K562 (cell line): ENCODE results near the gene CLEC4E. TPM values are rescaled to one million over a fixed set of nuclear protein-coding genes. Genes with fewer than 3 reads are reported as not detected.

Source experiments
- ATAC-seq: fragments of 200-7000 bp; cut with Tn5 transposase; 3 replicates; pipeline ENCODE4 v1.9.1; 2020; ENCODE audit warnings: moderate library complexity
- BruUV-seq: library from RNA; stranded (reverse); fragments of 400-500 nt; replicated peaks from 2 replicates; lab custom pipeline; 2021; lab: Mats Ljungman, UMichigan
- CTCF ChIA-PET: fragments of 300-600 bp; formaldehyde crosslinking; extraction: SDS; loops from one replicate; lab custom pipeline; 2021; ENCODE audit warnings: low intra/inter-chr PET ratio; lab: Yijun Ruan, JAX
- POLR2A ChIA-PET: fragments of 300-600, 350-650 bp; sonication (Branson Sonifier 250); formaldehyde crosslinking; extraction: SDS; loops from one replicate; lab custom pipeline; 2021; ENCODE audit warnings: antibody characterized with exemption, inconsistent platforms; lab: Yijun Ruan, JAX
- DNase-seq, 4 experiments: peaks; one replicate each; pipeline versions ENCODE4 v3.0.0 to v3.0.0-alpha.2; 2011 to 2018; ENCODE audit warnings: low spot score in 3 of 4, mixed read lengths in 3 of 4; ENCODE audit errors: extremely low read depth in 1 of 4
- FAIRE-seq: peaks from 2 replicates; lab custom pipeline; 2011; peaks lifted over from hg19 to GRCh38; lab: Jason Lieb, UNC
- H2AFZ ChIP-seq: 2 replicates; pipeline ENCODE4 v1.6.0; 2011; ENCODE audit warnings: low read depth, low read length, control low read depth, inconsistent platforms
- H3K27ac ChIP-seq: fragments of 200-600 bp; 3 replicates; pipeline ENCODE4 v1.8.0; 2011; ENCODE audit warnings: low read depth, mild to moderate bottlenecking, control low read depth, inconsistent platforms, low read length, moderate library complexity, mixed read lengths; ENCODE audit errors: extremely low read depth
- H3K27me3 ChIP-seq, 2 experiments: fragments of 300-600 bp in 1 of 2; 2 replicates in 1 of 2; 3 replicates in 1 of 2; pipeline versions ENCODE4 v1.6.0 to v1.8.0; 2011; ENCODE audit warnings: inconsistent platforms in 2 of 2, low read length in 2 of 2, mild to moderate bottlenecking in 1 of 2, mixed read lengths in 1 of 2, moderate library complexity in 1 of 2; ENCODE audit not compliant: control insufficient read depth in 2 of 2, insufficient read depth in 2 of 2
- H3K36me3 ChIP-seq: fragments of 300-600 bp; 3 replicates; pipeline ENCODE4 v1.8.0; 2011; ENCODE audit warnings: mild to moderate bottlenecking, low read length, inconsistent platforms; ENCODE audit not compliant: control insufficient read depth, insufficient read depth
- H3K4me1 ChIP-seq, 2 experiments: fragments of 200-600 bp in 1 of 2; replicated peaks in 1 of 2; 2 replicates in 1 of 2; 3 replicates in 1 of 2; pipeline versions ENCODE4 v1.5.1 to v1.8.0; 2011; ENCODE audit warnings: inconsistent platforms in 2 of 2, low read length in 2 of 2, mild to moderate bottlenecking in 1 of 2, mixed read lengths in 1 of 2, moderate library complexity in 1 of 2; ENCODE audit not compliant: control insufficient read depth in 2 of 2, insufficient read depth in 2 of 2
- H3K4me2 ChIP-seq: 2 replicates; pipeline ENCODE4 v1.6.1; 2011; ENCODE audit warnings: low read length, control low read depth, inconsistent platforms, mixed read lengths; ENCODE audit not compliant: insufficient read depth
- H3K4me3 ChIP-seq: fragments of 200-600 bp; sonication (generic), shearing (Covaris generic); 2 replicates; pipeline ENCODE4 v1.5.1; 2016; ENCODE audit warnings: control low read depth, inconsistent platforms
- H3K79me2 ChIP-seq: fragments of 200-600 bp; 3 replicates; pipeline ENCODE4 v1.8.0; 2011; ENCODE audit warnings: low read length, inconsistent platforms; ENCODE audit not compliant: control insufficient read depth, insufficient read depth
- H3K9ac ChIP-seq, 2 experiments: 2 replicates each; pipeline versions ENCODE4 v1.6.0 to v1.6.1; 2011; ENCODE audit warnings: low read depth in 2 of 2, low read length in 2 of 2, control low read depth in 1 of 2, inconsistent platforms in 1 of 2, mild to moderate bottlenecking in 1 of 2, mixed read lengths in 1 of 2; ENCODE audit not compliant: insufficient read depth in 1 of 2
- H3K9me1 ChIP-seq: one replicate; pipeline ENCODE4 v1.6.0; 2011; ENCODE audit warnings: inconsistent platforms, mild to moderate bottlenecking, low read length, moderate library complexity; ENCODE audit not compliant: control insufficient read depth, insufficient read depth
- H3K9me3 ChIP-seq: replicated peaks from 2 replicates; pipeline ENCODE4 v1.5.1; 2011; ENCODE audit warnings: low read depth, low read length, inconsistent platforms; ENCODE audit not compliant: control insufficient read depth, insufficient read depth
- H4K20me1 ChIP-seq: replicated peaks from 2 replicates; pipeline ENCODE4 v1.6.1; 2011; ENCODE audit warnings: low read length, inconsistent platforms, mixed read lengths; ENCODE audit not compliant: control insufficient read depth, insufficient read depth
- BRD4 ChIP-seq: fragments of 200-600 bp; sonication (generic); IDR thresholded peaks from 2 replicates; pipeline ENCODE4 v1.6.1; 2017; ENCODE audit warnings: inconsistent platforms
- CREB1 ChIP-seq, 2 experiments: sonication (generic) in 1 of 2; formaldehyde crosslinking in 1 of 2; IDR thresholded peaks; 2 replicates each; pipeline versions ENCODE4 v1.6.1 to v1.8.0; 2012 to 2022; ENCODE audit warnings: inconsistent platforms in 1 of 2, mild to moderate bottlenecking in 1 of 2, missing genetic modification reagents in 1 of 2, moderate library complexity in 1 of 2
- HES1 ChIP-seq: fragments of 450-650 bp; IDR thresholded peaks from 2 replicates; pipeline ENCODE4 v1.6.1; 2016; ENCODE audit warnings: low read depth, mild to moderate bottlenecking, moderate library complexity
- KLF6 ChIP-seq: fragments of 250-450 bp; sonication (Bioruptor Pico); IDR thresholded peaks from 2 replicates; pipeline ENCODE4 v1.4.0; 2020; ENCODE audit warnings: mild to moderate bottlenecking, moderate library complexity, borderline replicate concordance
- MAFK ChIP-seq: IDR thresholded peaks from 2 replicates; pipeline ENCODE4 v1.6.1; 2011; ENCODE audit warnings: low read length, improper control_type of control experiment
- NR2C2 ChIP-seq, 2 experiments: fragments of 200-800 bp in 1 of 2; sonication (Bioruptor generic) in 1 of 2; sonication (generic) in 1 of 2; formaldehyde crosslinking in 1 of 2; IDR thresholded peaks; 2 replicates each; pipeline versions ENCODE4 v1.6.1 to v1.8.0; 2016 to 2022; ENCODE audit warnings: mild to moderate bottlenecking in 1 of 2, missing compliant biosample characterization in 1 of 2, missing genetic modification characterization in 1 of 2, missing genetic modification reagents in 1 of 2
- PURB ChIP-seq: sonication (generic); formaldehyde crosslinking; IDR thresholded peaks from 2 replicates; pipeline ENCODE4 v1.9.0; 2021; ENCODE audit warnings: low read depth, mild to moderate bottlenecking, missing genetic modification reagents
- RBFOX2 ChIP-seq: fragments of 200-400 bp; formaldehyde crosslinking; IDR thresholded peaks from 2 replicates; pipeline ENCODE4 v1.6.1; 2017; ENCODE audit warnings: low read depth, mild to moderate bottlenecking, low read length, moderate library complexity
- RCOR1 ChIP-seq, 2 experiments: IDR thresholded peaks; 2 replicates each; pipeline ENCODE4 v1.6.1; 2012; ENCODE audit warnings: low read depth in 2 of 2, low read length in 2 of 2, borderline replicate concordance in 1 of 2, improper control_type of control experiment in 1 of 2
- RERE ChIP-seq: sonication (generic); formaldehyde crosslinking; IDR thresholded peaks from 2 replicates; pipeline ENCODE4 v1.8.0; 2023; ENCODE audit warnings: missing genetic modification reagents, mild to moderate bottlenecking, borderline replicate concordance
- RFX5 ChIP-seq: IDR thresholded peaks from 2 replicates; pipeline ENCODE4 v1.6.1; 2011; ENCODE audit warnings: low read depth, mild to moderate bottlenecking, improper control_type of control experiment, low read length
- ZNF384 ChIP-seq: IDR thresholded peaks from 2 replicates; pipeline ENCODE4 v1.6.1; 2012; ENCODE audit warnings: low read depth, low read length, improper control_type of control experiment
- ZNF707 ChIP-seq: fragments of 250-450 bp; sonication (Bioruptor Pico); conservative IDR thresholded peaks from 2 replicates; pipeline ENCODE4 v1.8.0; 2022; ENCODE audit warnings: inconsistent platforms, mild to moderate bottlenecking, moderate library complexity
- WGBS: fragments of 100-300 bp; shearing (Covaris generic); methylation state at CpG from one replicate; pipeline ENCODE4 v1.1.6; 2016; ENCODE audit warnings: low coverage, mixed read lengths; ENCODE audit not compliant: insufficient coverage; ENCODE audit errors: missing lambda C conversion rate; 5-methylcytosine and 5-hydroxymethylcytosine counted together
- in situ Hi-C: fragments of 300-500 bp; cut with MboI; formaldehyde crosslinking; loops from 4 replicates; pipeline ENCODE4 v1.15.0; 2018; ENCODE audit warnings: inconsistent platforms, mixed read lengths
- intact Hi-C: fragments of 100-400 bp; cut with micrococcal nuclease; formaldehyde crosslinking; loops from 2 replicates; pipeline ENCODE4 v1.14.2; 2022
- polyA plus RNA-seq, 8 experiments: library from polyadenylated mRNA; depleted of rRNA in 4 of 8; stranded (reverse) in 5 of 8; unstranded in 3 of 8; fragments of >200 nt; fragmentation: Nextera tagmentation in 2 of 8; fragmentation: Illumina TruSeq in 1 of 8; extraction: Ambion mirVana in 2 of 8; extraction: Trizol in 1 of 8; gene quantifications; 2 replicates each; pipeline versions ENCODE4 v1.2.1 to v1.2.3, GENCODE V29; 2011 to 2014; ENCODE audit warnings: inconsistent platforms in 1 of 8, missing spikeins in 1 of 8
- total RNA-seq, 7 experiments: library from RNA; depleted of rRNA in 6 of 7; stranded (reverse); fragments of >200 nt in 6 of 7; fragmentation: Illumina TruSeq in 2 of 7; extraction: Trizol in 2 of 7; gene quantifications; 2 replicates each; pipeline versions ENCODE4 v1.2.1 to v1.2.3, GENCODE V29; 2011 to 2021; ENCODE audit warnings: low replicate concordance in 1 of 7

The CLEC4E gene
- total and polyA plus RNA-seq, 9 of the 15 experiments (the other 6 are each of a cell fraction or from before 2014, with no cell fraction given) = not detected

GRCh38 chr12:8527250-8528130 lies 13.2 kb downstream of the CLEC4E start:
- Histone ChIP-seq H3K27ac (no peak overlapping the region), H3K36me3 (no peaks in the 10 kb centered on the region), H3K79me2 (no peaks in the 10 kb centered on the region), H3K4me2 (no peak overlapping the region), H3K9me1 (no peaks in the 10 kb centered on the region), H3K4me3 (no peak overlapping the region), H3K9ac (no peak overlapping the region), H3K27me3 (peaks cover 0 to 16% of the 10 kb centered on the region in 2 experiments; a peak in 2 of 5 replicates), H3K9me3 (no peaks in the 10 kb centered on the region), H4K20me1 (no peaks in the 10 kb centered on the region), H2AFZ (no peak overlapping the region), H3K4me1 (no peaks in the 10 kb centered on the region)
- CTCF ChIA-PET = no interaction called here
- WGBS = 3% methylated on average over 20 of the region's 30 CpGs
- no peak for DNase-seq
- in situ Hi-C loops = no loop called here
- FAIRE-seq = no peak
- no peak for ATAC-seq
- no TSS peak for BruUV-seq
- intact Hi-C loops = no loop called here
- POLR2A ChIA-PET = no interaction called here
- TF ChIP-seq RFX5 (no peak), ZNF384 (no peak), RERE (CRISPR knock-in tag) (no peak), HES1 (no peak), CREB1 (IDR thresholded peaks at IDR 0.05) (no peak), CREB1 (CRISPR knock-in tag; IDR thresholded peaks at IDR 0.05) (no peak), RCOR1 (IDR thresholded peaks at IDR 0.05; ENCODE audit: borderline replicate concordance in 1 of 2, low read depth in 2 of 2, low read length in 2 of 2) (no peak), BRD4 (no peak), RBFOX2 (no peak), KLF6 (CRISPR knock-in tag) (no peak), MAFK (no peak), NR2C2 (CRISPR knock-in tag; IDR thresholded peaks at IDR 0.05) (no peak), NR2C2 (tag; IDR thresholded peaks at IDR 0.05) (no peak), ZNF707 (CRISPR knock-in tag) (no peak), PURB (CRISPR knock-in tag) (no peak)
